H9 (cell line): ENCODE data around the gene TMCC3. TPM values are rescaled to one million over a fixed set of nuclear protein-coding genes. Genes with fewer than 3 reads are reported as not detected.

ENCODE experiments used
- DNase-seq: peaks from one replicate; pipeline ENCODE4 v3.0.0-alpha.2; 2017
- H2AFZ ChIP-seq: one replicate; pipeline ENCODE4 v1.6.1; 2013; ENCODE audit warnings: mild to moderate bottlenecking, low read length, control low read depth, moderate library complexity
- H2AK5ac ChIP-seq: 2 replicates; pipeline ENCODE4 v1.6.1; 2013; ENCODE audit warnings: low read length, control low read depth, mixed read lengths; ENCODE audit not compliant: insufficient read length
- H2BK120ac ChIP-seq: one replicate; pipeline ENCODE4 v1.6.1; 2013; ENCODE audit warnings: low read depth, mild to moderate bottlenecking, low read length, control low read depth, inconsistent platforms; ENCODE audit not compliant: poor library complexity, severe bottlenecking
- H2BK12ac ChIP-seq: 2 replicates; pipeline ENCODE4 v1.6.1; 2013; ENCODE audit warnings: low read length, control low read depth, mixed read lengths, low read depth; ENCODE audit not compliant: insufficient read length
- H2BK15ac ChIP-seq: 2 replicates; pipeline ENCODE4 v1.6.1; 2013; ENCODE audit warnings: low read depth, low read length, control low read depth
- H2BK20ac ChIP-seq: one replicate; pipeline ENCODE4 v1.6.1; 2013; ENCODE audit warnings: low read depth, mild to moderate bottlenecking, low read length, control low read depth, inconsistent platforms; ENCODE audit not compliant: poor library complexity, severe bottlenecking
- H2BK5ac ChIP-seq: 2 replicates; pipeline ENCODE4 v1.6.1; 2013; ENCODE audit warnings: low read length, control low read depth, mixed read lengths; ENCODE audit not compliant: insufficient read length
- H3K14ac ChIP-seq: 2 replicates; pipeline ENCODE4 v1.6.1; 2013; ENCODE audit warnings: low read length, control low read depth; ENCODE audit not compliant: insufficient read depth
- H3K18ac ChIP-seq: 2 replicates; pipeline ENCODE4 v1.6.1; 2013; ENCODE audit warnings: low read depth, mild to moderate bottlenecking, mixed read lengths, low read length, control low read depth; ENCODE audit not compliant: insufficient read length
- H3K23ac ChIP-seq: 2 replicates; pipeline ENCODE4 v1.6.1; 2013; ENCODE audit warnings: low read length, control low read depth, mixed read lengths, low read depth; ENCODE audit not compliant: insufficient read length
- H3K23me2 ChIP-seq: 2 replicates; pipeline ENCODE4 v1.6.1; 2013; ENCODE audit warnings: low read depth, mild to moderate bottlenecking, mixed read lengths, low read length, control low read depth; ENCODE audit not compliant: insufficient read length, poor library complexity, severe bottlenecking
- H3K27ac ChIP-seq: 2 replicates; pipeline ENCODE4 v1.5.1; 2013; ENCODE audit warnings: low read length, control low read depth, mixed read lengths, low read depth; ENCODE audit not compliant: insufficient read length
- H3K27me3 ChIP-seq: 2 replicates; pipeline ENCODE4 v1.6.1; 2013; ENCODE audit warnings: low read length, control low read depth, inconsistent platforms; ENCODE audit not compliant: insufficient read depth
- H3K4ac ChIP-seq: 2 replicates; pipeline ENCODE4 v1.6.1; 2013; ENCODE audit warnings: low read depth, mild to moderate bottlenecking, control low read depth, inconsistent platforms, low read length, moderate library complexity
- H3K4me1 ChIP-seq: 2 replicates; pipeline ENCODE4 v1.6.1; 2013; ENCODE audit warnings: low read length, control low read depth, inconsistent platforms; ENCODE audit not compliant: insufficient read depth
- H3K4me2 ChIP-seq: 2 replicates; pipeline ENCODE4 v1.6.1; 2013; ENCODE audit warnings: low read length, control low read depth, mixed read lengths; ENCODE audit not compliant: insufficient read length, insufficient read depth
- H3K56ac ChIP-seq: 2 replicates; pipeline ENCODE4 v1.6.1; 2013; ENCODE audit warnings: low read depth, mild to moderate bottlenecking, mixed read lengths, low read length, control low read depth; ENCODE audit not compliant: insufficient read length
- H3K79me1 ChIP-seq: 2 replicates; pipeline ENCODE4 v1.6.1; 2013; ENCODE audit warnings: low read depth, mild to moderate bottlenecking, moderate library complexity, low read length, control low read depth, inconsistent platforms; ENCODE audit not compliant: insufficient read depth, poor library complexity, severe bottlenecking
- H3K79me2 ChIP-seq: 2 replicates; pipeline ENCODE4 v1.6.1; 2013; ENCODE audit warnings: low read length, control low read depth, inconsistent platforms; ENCODE audit not compliant: insufficient read depth
- H3K9ac ChIP-seq: 2 replicates; pipeline ENCODE4 v1.6.1; 2013; ENCODE audit warnings: low read length, control low read depth, mixed read lengths; ENCODE audit not compliant: insufficient read length; ENCODE audit errors: extremely low read depth
- H3K9me3 ChIP-seq: one replicate; pipeline ENCODE4 v1.6.1; 2013; ENCODE audit warnings: low read depth, low read length, inconsistent platforms; ENCODE audit not compliant: control insufficient read depth
- H3T11ph ChIP-seq: one replicate; pipeline ENCODE4 v1.6.1; 2013; ENCODE audit warnings: mild to moderate bottlenecking, low read length, control low read depth, inconsistent platforms
- H4K20me1 ChIP-seq: one replicate; pipeline ENCODE4 v1.6.1; 2013; ENCODE audit not compliant: control insufficient read depth, insufficient read length, insufficient read depth
- H4K5ac ChIP-seq: 2 replicates; pipeline ENCODE4 v1.6.1; 2013; ENCODE audit warnings: low read depth, mild to moderate bottlenecking, mixed read lengths, low read length, control low read depth; ENCODE audit not compliant: insufficient read length
- H4K8ac ChIP-seq: replicated peaks from 2 replicates; pipeline ENCODE4 v1.6.1; 2013; ENCODE audit warnings: low read length, control low read depth, mixed read lengths, low read depth; ENCODE audit not compliant: insufficient read length
- H4K91ac ChIP-seq: 2 replicates; pipeline ENCODE4 v1.6.1; 2013; ENCODE audit warnings: low read depth, mild to moderate bottlenecking, moderate library complexity, mixed read lengths, low read length, control low read depth; ENCODE audit not compliant: insufficient read length
- H3K27ac Mint-ChIP-seq, 3 experiments: 2 replicates in 2 of 3; 3 replicates in 1 of 3; pipeline ENCODE4 v1.8.0; 2020 to 2021; ENCODE audit warnings: mixed read lengths in 3 of 3, mild to moderate bottlenecking in 1 of 3, moderate library complexity in 1 of 3
- H3K27me3 Mint-ChIP-seq: 2 replicates; pipeline ENCODE4 v1.8.0; 2021; ENCODE audit warnings: low read depth, mild to moderate bottlenecking, moderate library complexity, mixed read lengths
- H3K36me3 Mint-ChIP-seq, 3 experiments: 2 replicates in 2 of 3; 3 replicates in 1 of 3; pipeline ENCODE4 v1.8.0; 2020 to 2021; ENCODE audit warnings: low read depth in 3 of 3, mixed read lengths in 3 of 3; ENCODE audit not compliant: insufficient read depth in 1 of 3
- H3K4me1 Mint-ChIP-seq, 2 experiments: 2 replicates each; pipeline ENCODE4 v1.8.0; 2020; ENCODE audit warnings: mixed read lengths in 2 of 2
- H3K4me3 Mint-ChIP-seq, 2 experiments: 2 replicates in 1 of 2; 3 replicates in 1 of 2; pipeline ENCODE4 v1.8.0; 2020 to 2021; ENCODE audit warnings: mild to moderate bottlenecking in 2 of 2, mixed read lengths in 2 of 2, moderate library complexity in 1 of 2
- H3K9me3 Mint-ChIP-seq, 2 experiments: 2 replicates in 1 of 2; 3 replicates in 1 of 2; pipeline ENCODE4 v1.8.0; 2020; ENCODE audit warnings: mild to moderate bottlenecking in 2 of 2, mixed read lengths in 2 of 2, moderate library complexity in 1 of 2
- WGBS: extraction: QIAGEN DNeasy Blood & Tissue Kit; methylation state at CpG from one replicate; pipeline ENCODE4 v1.1.7; 2013; ENCODE audit warnings: missing lambda C conversion rate, low lambda C conversion rate, mixed read lengths; ENCODE audit not compliant: insufficient read length; ENCODE audit errors: extremely low coverage; 5-methylcytosine and 5-hydroxymethylcytosine counted together
- total RNA-seq: library from RNA; stranded (reverse); gene quantifications from 2 replicates; pipeline ENCODE4 v1.2.1, GENCODE V29; 2021
- TF ChIP-seq, protein P1 (sequence below): fragments of 200-600 bp; sonication (generic); conservative IDR thresholded peaks from 3 replicates; pipeline ENCODE4 v1.8.0; 2021; ENCODE audit warnings: antibody characterized with exemption, mild to moderate bottlenecking

Gene TMCC3
- total RNA-seq, 1 experiment from 2014 or later = 0.87 TPM

DNA sequence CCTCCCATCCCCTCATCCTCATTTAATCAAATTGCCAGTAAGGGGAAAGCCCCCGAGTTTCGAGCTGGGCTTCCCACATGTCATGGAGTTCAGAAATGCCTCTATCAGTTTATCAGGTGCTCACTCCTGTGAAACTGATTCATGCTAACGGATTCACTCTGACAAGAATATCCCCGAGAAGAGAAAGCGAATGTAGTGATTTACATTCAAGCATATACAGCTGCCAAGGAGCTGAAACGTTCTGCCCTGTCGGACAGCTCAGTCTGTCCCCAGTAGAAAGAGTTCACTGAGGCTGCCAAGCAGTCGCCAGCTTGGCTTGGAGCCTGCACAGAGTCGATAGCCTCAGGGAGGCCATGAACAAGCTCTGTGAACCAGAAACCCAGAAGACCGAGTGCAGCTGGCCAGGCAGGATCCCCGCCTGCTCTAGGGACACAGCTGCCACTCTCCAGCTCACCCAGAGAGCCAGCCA, 88.4 kb downstream of the TMCC3 start:
- Histone ChIP-seq H2AFZ (no peak overlapping the region), H3K79me1 (no peaks in the 10 kb centered on the region), H2BK5ac (no peak overlapping the region), H3K18ac (no peak overlapping the region), H3T11ph (no peak overlapping the region), H3K4me2 (no peak overlapping the region), H4K91ac (no peak overlapping the region), H2BK120ac (no peak overlapping the region), H4K20me1 (no peaks in the 10 kb centered on the region), H2BK20ac (no peak overlapping the region), H3K79me2 (no peaks in the 10 kb centered on the region), H4K8ac (no peak overlapping the region), H3K23me2 (no peaks in the 10 kb centered on the region), H3K14ac (0 out of 2 replicates have a peak overlapping the region, but pooled peaks have one; percentile 29), H3K27ac (no peak overlapping the region), H3K4ac (no peak overlapping the region), H4K5ac (no peak overlapping the region), H2BK15ac (0 out of 2 replicates have a peak overlapping the region, but pooled peaks have one; percentile 49), H3K4me1 (peaks cover 5% of the 10 kb centered on the region; the same call in 1 of the 2 replicates), H2AK5ac (no peak overlapping the region), H3K27me3 (no peaks in the 10 kb centered on the region), H3K9me3 (no peaks in the 10 kb centered on the region), H3K56ac (no peak overlapping the region), H2BK12ac (no peak overlapping the region), H3K9ac (no peak overlapping the region), H3K23ac (no peak overlapping the region)
- peaks cover 10% of the 10 kb centered on the region for H3K27me3 Mint-ChIP-seq
- peaks cover 18 to 20% of the 10 kb centered on the region in 2 experiments for H3K4me1 Mint-ChIP-seq
- 0 out of 5 replicates have a peak, but pooled peaks cover 0 to 2% of the 10 kb centered on the region in 2 experiments for H3K9me3 Mint-ChIP-seq
- no peak overlapping the region for H3K4me3 Mint-ChIP-seq
- WGBS = no CpG with 5 or more reads among the region's 11 CpGs
- no peaks in the 10 kb centered on the region for H3K36me3 Mint-ChIP-seq
- no peak for DNase-seq
- peak overlapping the region in 1 of 3 experiments; percentile 60; a peak in 1 of 7 replicates for H3K27ac Mint-ChIP-seq
- TF ChIP-seq, protein P1, sequence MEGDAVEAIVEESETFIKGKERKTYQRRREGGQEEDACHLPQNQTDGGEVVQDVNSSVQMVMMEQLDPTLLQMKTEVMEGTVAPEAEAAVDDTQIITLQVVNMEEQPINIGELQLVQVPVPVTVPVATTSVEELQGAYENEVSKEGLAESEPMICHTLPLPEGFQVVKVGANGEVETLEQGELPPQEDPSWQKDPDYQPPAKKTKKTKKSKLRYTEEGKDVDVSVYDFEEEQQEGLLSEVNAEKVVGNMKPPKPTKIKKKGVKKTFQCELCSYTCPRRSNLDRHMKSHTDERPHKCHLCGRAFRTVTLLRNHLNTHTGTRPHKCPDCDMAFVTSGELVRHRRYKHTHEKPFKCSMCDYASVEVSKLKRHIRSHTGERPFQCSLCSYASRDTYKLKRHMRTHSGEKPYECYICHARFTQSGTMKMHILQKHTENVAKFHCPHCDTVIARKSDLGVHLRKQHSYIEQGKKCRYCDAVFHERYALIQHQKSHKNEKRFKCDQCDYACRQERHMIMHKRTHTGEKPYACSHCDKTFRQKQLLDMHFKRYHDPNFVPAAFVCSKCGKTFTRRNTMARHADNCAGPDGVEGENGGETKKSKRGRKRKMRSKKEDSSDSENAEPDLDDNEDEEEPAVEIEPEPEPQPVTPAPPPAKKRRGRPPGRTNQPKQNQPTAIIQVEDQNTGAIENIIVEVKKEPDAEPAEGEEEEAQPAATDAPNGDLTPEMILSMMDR = no peak
